WERI-Rb-1 (cell line): Measurements from ENCODE around the gene MMP3.

Experiments
- DNase-seq: peaks from one replicate; pipeline ENCODE4 v3.0.0-alpha.2; 2020
- H3K27ac ChIP-seq: fragments of 250-450 bp; sonication (Bioruptor Pico); 2 replicates; pipeline ENCODE4 v1.5.1; 2020; ENCODE audit warnings: mild to moderate bottlenecking, moderate library complexity
- H3K27me3 ChIP-seq: fragments of 250-450 bp; sonication (Bioruptor Pico); 2 replicates; pipeline ENCODE4 v1.5.1; 2021; ENCODE audit warnings: mild to moderate bottlenecking, low read depth, moderate library complexity; ENCODE audit not compliant: insufficient read depth, severe bottlenecking
- H3K36me3 ChIP-seq: fragments of 250-450 bp; sonication (Bioruptor Pico); 2 replicates; pipeline ENCODE4 v1.5.1; 2020; ENCODE audit warnings: mild to moderate bottlenecking, moderate library complexity
- H3K4me3 ChIP-seq: 2 replicates; pipeline ENCODE4 v1.5.1; 2011; ENCODE audit warnings: low read depth, mild to moderate bottlenecking, control low read depth, low read length
- H3K9me3 ChIP-seq: fragments of 250-450 bp; sonication (Bioruptor Pico); 2 replicates; pipeline ENCODE4 v1.5.1; 2021; ENCODE audit warnings: mild to moderate bottlenecking, moderate library complexity; ENCODE audit not compliant: severe bottlenecking
- CTCF ChIP-seq: IDR thresholded peaks from 2 replicates; pipeline ENCODE4 v1.5.1; 2011; ENCODE audit warnings: low read depth, mild to moderate bottlenecking, control low read depth, inconsistent platforms, low read length

Gene MMP3

GRCh38 chr11:102807921-102808320 lies 35.5 kb downstream of the MMP3 start:
- TF ChIP-seq CTCF = peak; percentile 45
- peak; percentile 31 for DNase-seq
- Histone ChIP-seq H3K9me3 (no peaks in the 10 kb centered on the region), H3K36me3 (no peaks in the 10 kb centered on the region), H3K27me3 (no peaks in the 10 kb centered on the region), H3K4me3 (no peak overlapping the region), H3K27ac (no peak overlapping the region)

DNA sequence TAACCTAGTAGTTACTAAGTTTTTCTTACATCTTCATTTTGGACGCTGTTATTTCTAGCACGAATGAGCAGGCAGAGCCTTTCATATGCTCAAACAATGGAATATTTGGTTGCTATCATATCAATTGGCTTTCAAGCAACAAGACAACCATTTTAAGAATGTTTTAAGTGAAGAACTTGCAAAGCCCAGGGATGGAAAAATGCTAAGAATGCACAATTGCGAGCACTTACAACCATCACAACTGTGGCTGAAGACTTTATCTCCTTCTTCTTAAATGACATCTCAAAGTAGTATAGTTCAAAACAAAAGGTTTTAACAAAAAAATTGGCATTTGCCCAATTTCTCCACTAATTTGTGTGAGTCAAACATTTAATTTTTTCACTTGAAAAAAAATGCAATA lies 37.1 kb downstream of the MMP3 start:
- Histone ChIP-seq H3K9me3 (no peaks in the 10 kb centered on the region), H3K27me3 (no peaks in the 10 kb centered on the region), H3K27ac (no peak overlapping the region), H3K36me3 (no peaks in the 10 kb centered on the region), H3K4me3 (no peak overlapping the region)
- DNase-seq = no peak
- no peak for TF ChIP-seq CTCF

GRCh38 chr11:102802341-102802740 lies 41.1 kb downstream of the MMP3 start:
- Histone ChIP-seq H3K27me3 (no peaks in the 10 kb centered on the region), H3K36me3 (no peaks in the 10 kb centered on the region), H3K4me3 (no peak overlapping the region), H3K9me3 (no peaks in the 10 kb centered on the region), H3K27ac (no peak overlapping the region)
- no peak for TF ChIP-seq CTCF
- no peak for DNase-seq

- H3K9me3 ChIP-seq = no peaks in the 10 kb centered on the region
- no peaks in the 10 kb centered on the region for H3K27me3 ChIP-seq
- TF ChIP-seq CTCF = no peak
- DNase-seq = no peak
- no peak overlapping the region for H3K4me3 ChIP-seq
- H3K27ac ChIP-seq = no peak overlapping the region
- H3K36me3 ChIP-seq = no peaks in the 10 kb centered on the region
These were observed 42.6 kb downstream of the MMP3 start for GRCh38 chr11:102800767-102801166.

GRCh38 chr11:102799681-102800340 lies 43.6 kb downstream of the MMP3 start:
- Histone ChIP-seq H3K36me3 (no peaks in the 10 kb centered on the region), H3K27ac (no peak overlapping the region), H3K9me3 (no peaks in the 10 kb centered on the region), H3K27me3 (no peaks in the 10 kb centered on the region), H3K4me3 (no peak overlapping the region)
- no peak for TF ChIP-seq CTCF
- no peak for DNase-seq
